K562 (cell line): ENCODE results near the gene PIK3CA. TPM values are rescaled to one million over a fixed set of nuclear protein-coding genes. Genes with fewer than 3 reads are reported as not detected.
A peak's percentile ranks its signal among the peaks of the same experiment; 100 is the strongest.

ENCODE experiments used
- RBFOX2 ChIP-seq: fragments of 200-400 bp; formaldehyde crosslinking; IDR thresholded peaks from 2 replicates; pipeline ENCODE4 v1.6.1; 2017; ENCODE audit warnings: low read depth, mild to moderate bottlenecking, low read length, moderate library complexity
- SPI1 ChIP-seq: IDR thresholded peaks from 2 replicates; pipeline ENCODE4 v1.6.1; 2011; ENCODE audit warnings: low read depth, low read length, control low read depth, borderline replicate concordance
- ZBED1 ChIP-seq: IDR thresholded peaks from 2 replicates; pipeline ENCODE4 v1.6.1; 2014
- polyA plus RNA-seq, 8 experiments: library from polyadenylated mRNA; depleted of rRNA in 4 of 8; stranded (reverse) in 5 of 8; unstranded in 3 of 8; fragments of >200 nt; fragmentation: Nextera tagmentation in 2 of 8; fragmentation: Illumina TruSeq in 1 of 8; extraction: Ambion mirVana in 2 of 8; extraction: Trizol in 1 of 8; gene quantifications; 2 replicates each; pipeline versions ENCODE4 v1.2.1 to v1.2.3, GENCODE V29; 2011 to 2014; ENCODE audit warnings: inconsistent platforms in 1 of 8, missing spikeins in 1 of 8
- total RNA-seq, 7 experiments: library from RNA; depleted of rRNA in 6 of 7; stranded (reverse); fragments of >200 nt in 6 of 7; fragmentation: Illumina TruSeq in 2 of 7; extraction: Trizol in 2 of 7; gene quantifications; 2 replicates each; pipeline versions ENCODE4 v1.2.1 to v1.2.3, GENCODE V29; 2011 to 2021; ENCODE audit warnings: low replicate concordance in 1 of 7
- TF ChIP-seq, protein P1 (sequence below), 3 experiments: fragments of 200-800 bp in 1 of 3; fragments of 250-450 bp in 1 of 3; fragments of 450-650 bp in 1 of 3; sonication (Bioruptor Pico) in 1 of 3; sonication (Bioruptor generic) in 1 of 3; formaldehyde crosslinking in 1 of 3; IDR thresholded peaks; 2 replicates each; pipeline versions ENCODE4 v1.6.1 to v1.8.0; 2016 to 2022; ENCODE audit warnings: mild to moderate bottlenecking in 2 of 3, missing genetic modification characterization in 2 of 3, missing compliant biosample characterization in 1 of 3, moderate library complexity in 1 of 3
- TF ChIP-seq, protein P2 (sequence below), 2 experiments: fragments of 450-650 bp in 1 of 2; sonication (generic) in 1 of 2; formaldehyde crosslinking; conservative IDR thresholded peaks; 2 replicates each; pipeline versions ENCODE4 v1.4.0 to v1.8.1; 2020 to 2022; ENCODE audit warnings: mild to moderate bottlenecking in 1 of 2, missing genetic modification reagents in 1 of 2
- TF ChIP-seq, protein P3 (sequence below), 2 experiments: fragments of 200-800 bp in 1 of 2; sonication (Bioruptor generic) in 1 of 2; sonication (generic) in 1 of 2; formaldehyde crosslinking in 1 of 2; IDR thresholded peaks in 1 of 2; conservative IDR thresholded peaks in 1 of 2; 2 replicates each; pipeline versions ENCODE4 v1.5.0 to v1.6.1; 2016 to 2020; ENCODE audit warnings: missing compliant biosample characterization in 1 of 2, missing genetic modification characterization in 1 of 2, missing genetic modification reagents in 1 of 2
- TF ChIP-seq, protein P4 (sequence below), 2 experiments: IDR thresholded peaks; 2 replicates each; pipeline ENCODE4 v1.6.1; 2012; ENCODE audit warnings: improper control_type of control experiment in 2 of 2, low read depth in 2 of 2, low read length in 2 of 2, borderline replicate concordance in 1 of 2

PIK3CA gene
- total and polyA plus RNA-seq, 9 of the 15 experiments (the other 6 are each of a cell fraction or from before 2014, with no cell fraction given), result 3.8 to 19.4 (median 10.8) TPM

DNA sequence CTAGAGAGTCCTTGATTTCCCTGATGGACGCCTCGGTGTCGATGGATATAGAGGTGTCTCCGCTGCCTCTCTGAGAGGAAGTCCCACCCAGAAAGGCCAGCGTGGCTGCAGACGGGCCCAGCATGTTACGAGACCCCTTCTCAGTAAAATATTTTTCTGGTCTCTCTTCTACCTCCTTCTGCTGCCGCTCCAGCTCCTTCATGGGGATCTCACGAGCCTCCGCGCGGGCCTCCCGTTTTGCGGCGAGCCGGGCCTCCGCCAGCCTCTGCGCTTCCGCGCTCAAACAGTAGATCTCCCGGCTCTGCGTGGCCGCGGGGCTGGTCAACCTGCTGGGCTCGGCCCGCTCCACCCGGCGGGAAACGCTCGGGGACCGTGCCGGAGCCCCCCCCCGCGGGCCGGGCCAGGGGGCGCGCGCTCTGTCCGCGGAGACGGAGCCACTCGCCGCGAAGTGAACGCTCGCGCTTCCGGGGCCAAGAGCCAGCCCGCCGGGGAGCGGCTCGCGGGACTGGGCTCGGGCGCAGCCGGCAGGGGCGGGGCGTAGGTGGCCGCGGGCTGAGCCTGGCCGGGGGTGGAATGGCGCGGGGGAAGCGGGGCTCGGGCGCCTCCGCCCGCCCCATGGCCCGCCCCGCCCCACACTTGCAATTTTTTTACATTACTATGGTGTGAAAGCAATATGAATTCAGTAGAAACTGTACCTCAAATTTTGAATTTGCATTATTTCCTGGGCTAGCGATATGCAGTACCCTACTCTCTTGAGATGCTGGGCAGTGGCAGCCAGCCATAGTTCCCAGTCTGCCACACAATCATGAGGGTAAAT lies 113.0 kb downstream of the PIK3CA start (continued):
- TF ChIP-seq, protein P1, sequence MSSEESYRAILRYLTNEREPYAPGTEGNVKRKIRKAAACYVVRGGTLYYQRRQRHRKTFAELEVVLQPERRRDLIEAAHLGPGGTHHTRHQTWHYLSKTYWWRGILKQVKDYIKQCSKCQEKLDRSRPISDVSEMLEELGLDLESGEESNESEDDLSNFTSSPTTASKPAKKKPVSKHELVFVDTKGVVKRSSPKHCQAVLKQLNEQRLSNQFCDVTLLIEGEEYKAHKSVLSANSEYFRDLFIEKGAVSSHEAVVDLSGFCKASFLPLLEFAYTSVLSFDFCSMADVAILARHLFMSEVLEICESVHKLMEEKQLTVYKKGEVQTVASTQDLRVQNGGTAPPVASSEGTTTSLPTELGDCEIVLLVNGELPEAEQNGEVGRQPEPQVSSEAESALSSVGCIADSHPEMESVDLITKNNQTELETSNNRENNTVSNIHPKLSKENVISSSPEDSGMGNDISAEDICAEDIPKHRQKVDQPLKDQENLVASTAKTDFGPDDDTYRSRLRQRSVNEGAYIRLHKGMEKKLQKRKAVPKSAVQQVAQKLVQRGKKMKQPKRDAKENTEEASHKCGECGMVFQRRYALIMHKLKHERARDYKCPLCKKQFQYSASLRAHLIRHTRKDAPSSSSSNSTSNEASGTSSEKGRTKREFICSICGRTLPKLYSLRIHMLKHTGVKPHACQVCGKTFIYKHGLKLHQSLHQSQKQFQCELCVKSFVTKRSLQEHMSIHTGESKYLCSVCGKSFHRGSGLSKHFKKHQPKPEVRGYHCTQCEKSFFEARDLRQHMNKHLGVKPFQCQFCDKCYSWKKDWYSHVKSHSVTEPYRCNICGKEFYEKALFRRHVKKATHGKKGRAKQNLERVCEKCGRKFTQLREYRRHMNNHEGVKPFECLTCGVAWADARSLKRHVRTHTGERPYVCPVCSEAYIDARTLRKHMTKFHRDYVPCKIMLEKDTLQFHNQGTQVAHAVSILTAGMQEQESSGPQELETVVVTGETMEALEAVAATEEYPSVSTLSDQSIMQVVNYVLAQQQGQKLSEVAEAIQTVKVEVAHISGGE (CRISPR knock-in tag; IDR thresholded peaks at IDR 0.05), result 0 out of 6 replicates have a peak, but pooled peaks of 1 of the 3 experiments have one; percentile 19
- TF ChIP-seq, protein P2, sequence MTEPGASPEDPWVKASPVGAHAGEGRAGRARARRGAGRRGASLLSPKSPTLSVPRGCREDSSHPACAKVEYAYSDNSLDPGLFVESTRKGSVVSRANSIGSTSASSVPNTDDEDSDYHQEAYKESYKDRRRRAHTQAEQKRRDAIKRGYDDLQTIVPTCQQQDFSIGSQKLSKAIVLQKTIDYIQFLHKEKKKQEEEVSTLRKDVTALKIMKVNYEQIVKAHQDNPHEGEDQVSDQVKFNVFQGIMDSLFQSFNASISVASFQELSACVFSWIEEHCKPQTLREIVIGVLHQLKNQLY (CRISPR knock-in tag; conservative IDR thresholded peaks at IDR 0.05), result no peak
- TF ChIP-seq RBFOX2 (peak; percentile 95), ZBED1 (0 out of 2 replicates have a peak, but pooled peaks have one; percentile 57), SPI1 (peak; percentile 81)
- TF ChIP-seq, protein P3, sequence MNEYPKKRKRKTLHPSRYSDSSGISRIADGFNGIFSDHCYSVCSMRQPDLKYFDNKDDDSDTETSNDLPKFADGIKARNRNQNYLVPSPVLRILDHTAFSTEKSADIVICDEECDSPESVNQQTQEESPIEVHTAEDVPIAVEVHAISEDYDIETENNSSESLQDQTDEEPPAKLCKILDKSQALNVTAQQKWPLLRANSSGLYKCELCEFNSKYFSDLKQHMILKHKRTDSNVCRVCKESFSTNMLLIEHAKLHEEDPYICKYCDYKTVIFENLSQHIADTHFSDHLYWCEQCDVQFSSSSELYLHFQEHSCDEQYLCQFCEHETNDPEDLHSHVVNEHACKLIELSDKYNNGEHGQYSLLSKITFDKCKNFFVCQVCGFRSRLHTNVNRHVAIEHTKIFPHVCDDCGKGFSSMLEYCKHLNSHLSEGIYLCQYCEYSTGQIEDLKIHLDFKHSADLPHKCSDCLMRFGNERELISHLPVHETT (CRISPR knock-in tag; conservative IDR thresholded peaks at IDR 0.05 in 1 of 2, IDR thresholded peaks at IDR 0.05 in 1 of 2), result peak in 1 of 2 experiments; percentile 71; a peak in 1 of 4 replicates
- TF ChIP-seq, protein P4, sequence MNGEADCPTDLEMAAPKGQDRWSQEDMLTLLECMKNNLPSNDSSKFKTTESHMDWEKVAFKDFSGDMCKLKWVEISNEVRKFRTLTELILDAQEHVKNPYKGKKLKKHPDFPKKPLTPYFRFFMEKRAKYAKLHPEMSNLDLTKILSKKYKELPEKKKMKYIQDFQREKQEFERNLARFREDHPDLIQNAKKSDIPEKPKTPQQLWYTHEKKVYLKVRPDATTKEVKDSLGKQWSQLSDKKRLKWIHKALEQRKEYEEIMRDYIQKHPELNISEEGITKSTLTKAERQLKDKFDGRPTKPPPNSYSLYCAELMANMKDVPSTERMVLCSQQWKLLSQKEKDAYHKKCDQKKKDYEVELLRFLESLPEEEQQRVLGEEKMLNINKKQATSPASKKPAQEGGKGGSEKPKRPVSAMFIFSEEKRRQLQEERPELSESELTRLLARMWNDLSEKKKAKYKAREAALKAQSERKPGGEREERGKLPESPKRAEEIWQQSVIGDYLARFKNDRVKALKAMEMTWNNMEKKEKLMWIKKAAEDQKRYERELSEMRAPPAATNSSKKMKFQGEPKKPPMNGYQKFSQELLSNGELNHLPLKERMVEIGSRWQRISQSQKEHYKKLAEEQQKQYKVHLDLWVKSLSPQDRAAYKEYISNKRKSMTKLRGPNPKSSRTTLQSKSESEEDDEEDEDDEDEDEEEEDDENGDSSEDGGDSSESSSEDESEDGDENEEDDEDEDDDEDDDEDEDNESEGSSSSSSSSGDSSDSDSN (IDR thresholded peaks at IDR 0.05; ENCODE audit: borderline replicate concordance in 1 of 2, low read depth in 2 of 2, low read length in 2 of 2), result peak; percentile 79 to 86; a peak in 3 of 4 replicates
